Stimulated activated CD8-positive, alpha-beta memory T cell treated with anti-CD3 and anti-CD28 coated beads, Interleukin-15, amount 100 ng/mL, for 4 hours (primary cell): ENCODE measurements around the gene GALNT10.
A peak's percentile ranks its signal among the peaks of the same experiment; 100 is the strongest.

Experiments
- DNase-seq, 2 donors: peaks; one replicate each; pipeline ENCODE4 v3.0.0-alpha.2; 2020; ENCODE audit warnings: low read depth in 2 of 2

GALNT10 gene

GRCh38 chr5:154377754-154378533 lies 187.4 kb downstream of the GALNT10 start:
- no peak for DNase-seq

- no peak for DNase-seq
Observed at GRCh38 chr5:154380263-154380662, 189.7 kb downstream of the GALNT10 start.

GRCh38 chr5:154384480-154385235 lies 194.1 kb downstream of the GALNT10 start:
- no peak for DNase-seq

- DNase-seq = peak in 1 of 2 donors; percentile 1
Observed at GRCh38 chr5:154385236-154385512, 194.6 kb downstream of the GALNT10 start.

GRCh38 chr5:154386952-154387629 lies 196.6 kb downstream of the GALNT10 start:
- DNase-seq = no peak

GRCh38 chr5:154388842-154389241 lies 198.3 kb downstream of the GALNT10 start:
- no peak for DNase-seq

GRCh38 chr5:154390096-154390495 lies 199.6 kb downstream of the GALNT10 start:
- DNase-seq = no peak

GRCh38 chr5:154390746-154391359 lies 200.3 kb downstream of the GALNT10 start:
- DNase-seq = no peak

GRCh38 chr5:154391788-154392187 lies 201.3 kb downstream of the GALNT10 start:
- DNase-seq = no peak

GRCh38 chr5:154393850-154394249 lies 203.3 kb downstream of the GALNT10 start:
- DNase-seq = no peak

- no peak for DNase-seq
Observed at GRCh38 chr5:154394307-154394706, 203.8 kb downstream of the GALNT10 start.

GRCh38 chr5:154395407-154396106 lies 205.0 kb downstream of the GALNT10 start:
- no peak for DNase-seq

- no peak for DNase-seq
Observed at GRCh38 chr5:154396128-154396527, 205.6 kb downstream of the GALNT10 start.

GRCh38 chr5:154397652-154398406 lies 207.3 kb downstream of the GALNT10 start:
- no peak for DNase-seq

- DNase-seq = no peak
Observed at GRCh38 chr5:154400678-154401077, 210.1 kb downstream of the GALNT10 start.

GRCh38 chr5:154401355-154401754 lies 210.8 kb downstream of the GALNT10 start:
- no peak for DNase-seq

- no peak for DNase-seq
Observed at GRCh38 chr5:154401931-154402330, 211.4 kb downstream of the GALNT10 start.

GRCh38 chr5:154402611-154403010 lies 212.1 kb downstream of the GALNT10 start:
- no peak for DNase-seq

- no peak for DNase-seq
Observed at GRCh38 chr5:154403234-154403633, 212.7 kb downstream of the GALNT10 start.

- DNase-seq = no peak
Observed at GRCh38 chr5:154403776-154404387, 213.3 kb downstream of the GALNT10 start.
